Caco-2 (cell line): ENCODE results near the gene OR13G1. TPM values are rescaled to one million over a fixed set of nuclear protein-coding genes. Genes with fewer than 3 reads are reported as not detected.

ENCODE experiments used
- BruUV-seq: library from RNA; stranded (reverse); fragments of 400-500 nt; replicated peaks from 2 replicates; lab custom pipeline; 2021; lab: Mats Ljungman, UMichigan
- CTCF ChIA-PET: fragments of 300-600 bp; sonication (Branson Sonifier 250); formaldehyde crosslinking; loops from one replicate; lab custom pipeline; 2022; ENCODE audit warnings: antibody characterized with exemption; lab: Charles Lee
- POLR2A ChIA-PET: fragments of 300-600 bp; sonication (Branson Sonifier 250); formaldehyde crosslinking; loops from one replicate; lab custom pipeline; 2022; ENCODE audit warnings: antibody characterized with exemption; lab: Charles Lee
- DNase-seq, 2 experiments: peaks; one replicate each; pipeline versions ENCODE4 v3.0.0 to v3.0.0-alpha.2; 2020 to 2022
- H3K27me3 ChIP-seq: replicated peaks from 2 replicates; pipeline ENCODE4 v1.6.0; 2011; ENCODE audit warnings: low read length; ENCODE audit not compliant: control insufficient read depth, insufficient read depth
- H3K36me3 ChIP-seq: 2 replicates; pipeline ENCODE4 v1.5.1; 2011; ENCODE audit warnings: low read length; ENCODE audit not compliant: control insufficient read depth, insufficient read depth
- H3K4me1 ChIP-seq: fragments of 250-450 bp; sonication (Bioruptor Pico); 2 replicates; pipeline ENCODE4 v1.5.1; 2020; ENCODE audit warnings: mild to moderate bottlenecking
- H3K4me3 ChIP-seq: 2 replicates; pipeline ENCODE4 v1.5.1; 2011; ENCODE audit warnings: low read depth, mild to moderate bottlenecking, control low read depth, low read length
- H3K9me3 ChIP-seq: fragments of 250-450 bp; sonication (Bioruptor Pico); 2 replicates; pipeline ENCODE4 v1.5.1; 2020; ENCODE audit warnings: mild to moderate bottlenecking, moderate library complexity
- H3K27ac Mint-ChIP-seq: one replicate; pipeline ENCODE4 v1.8.0; 2022; ENCODE audit warnings: mixed read lengths; ENCODE audit not compliant: unreplicated experiment
- H3K27me3 Mint-ChIP-seq: one replicate; pipeline ENCODE4 v1.8.0; 2022; ENCODE audit warnings: mixed read lengths; ENCODE audit not compliant: insufficient read depth, unreplicated experiment
- H3K36me3 Mint-ChIP-seq: one replicate; pipeline ENCODE4 v1.8.0; 2022; ENCODE audit warnings: mild to moderate bottlenecking, mixed read lengths; ENCODE audit not compliant: insufficient read depth, unreplicated experiment
- H3K4me1 Mint-ChIP-seq: one replicate; pipeline ENCODE4 v1.8.0; 2022; ENCODE audit warnings: low read depth, mixed read lengths; ENCODE audit not compliant: unreplicated experiment
- H3K4me3 Mint-ChIP-seq: one replicate; pipeline ENCODE4 v1.8.0; 2022; ENCODE audit warnings: mild to moderate bottlenecking, moderate library complexity, mixed read lengths; ENCODE audit not compliant: unreplicated experiment
- H3K9me3 Mint-ChIP-seq: one replicate; pipeline ENCODE4 v1.8.0; 2022; ENCODE audit warnings: mixed read lengths; ENCODE audit not compliant: unreplicated experiment
- CTCF ChIP-seq, 2 experiments: fragments of 200-600 bp in 1 of 2; IDR thresholded peaks; 1 replicate in 1 of 2; 2 replicates in 1 of 2; pipeline versions ENCODE4 v1.5.1 to v1.8.0; 2011 to 2022; ENCODE audit warnings: antibody characterized with exemption in 1 of 2, control low read depth in 1 of 2, inconsistent platforms in 1 of 2, low read depth in 1 of 2, low read length in 1 of 2, mild to moderate bottlenecking in 1 of 2, moderate library complexity in 1 of 2; ENCODE audit not compliant: insufficient read depth in 1 of 2, severe bottlenecking in 1 of 2, unreplicated experiment in 1 of 2
- intact Hi-C: fragments of 100-400 bp; cut with micrococcal nuclease; formaldehyde crosslinking; loops from one replicate; pipeline ENCODE4 v1.10.0; 2022; ENCODE audit not compliant: unreplicated experiment
- total RNA-seq: library from RNA; stranded (reverse); gene quantifications from 2 replicates; pipeline ENCODE4 v1.2.3, GENCODE V29; 2022

The OR13G1 gene
- total RNA-seq, 1 experiment from 2014 or later: not detected

DNA sequence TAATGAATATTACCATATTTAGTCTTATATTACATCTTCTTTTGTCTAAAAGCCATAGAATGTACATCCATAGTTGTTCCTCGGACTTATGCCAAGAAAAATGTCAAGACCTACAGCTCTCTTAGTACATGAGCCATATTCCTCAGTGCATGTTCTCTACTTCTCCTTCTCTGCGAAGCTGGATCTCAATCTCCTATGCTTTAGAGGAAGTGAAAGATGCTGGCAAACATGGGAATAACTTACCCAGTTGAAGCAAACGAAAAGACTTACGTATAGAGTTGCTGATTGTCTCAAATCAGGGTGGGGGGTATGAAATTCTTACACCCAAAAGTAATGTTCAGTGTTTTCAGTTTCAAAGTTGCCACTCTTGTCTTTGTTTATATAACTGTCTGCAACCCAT, 32.7 kb downstream of the OR13G1 start:
- H3K27ac Mint-ChIP-seq: no peak overlapping the region
- CTCF ChIA-PET: no interaction called here
- peaks cover 2% of the 10 kb centered on the region for H3K27me3 Mint-ChIP-seq
- Histone ChIP-seq H3K4me1 (no peaks in the 10 kb centered on the region), H3K36me3 (no peaks in the 10 kb centered on the region), H3K9me3 (no peaks in the 10 kb centered on the region), H3K4me3 (no peak overlapping the region), H3K27me3 (no peaks in the 10 kb centered on the region)
- BruUV-seq: no TSS peak
- intact Hi-C loops: no loop called here
- H3K4me3 Mint-ChIP-seq: no peak overlapping the region
- no peak for DNase-seq
- no peak for TF ChIP-seq CTCF (IDR thresholded peaks at IDR 0.05; ENCODE audit: insufficient read depth in 1 of 2, low read depth in 1 of 2, low read length in 1 of 2, severe bottlenecking in 1 of 2, unreplicated experiment in 1 of 2)
- H3K4me1 Mint-ChIP-seq: no peaks in the 10 kb centered on the region
- no peaks in the 10 kb centered on the region for H3K36me3 Mint-ChIP-seq
- POLR2A ChIA-PET: no interaction called here
- H3K9me3 Mint-ChIP-seq: peaks cover 10% of the 10 kb centered on the region

DNA sequence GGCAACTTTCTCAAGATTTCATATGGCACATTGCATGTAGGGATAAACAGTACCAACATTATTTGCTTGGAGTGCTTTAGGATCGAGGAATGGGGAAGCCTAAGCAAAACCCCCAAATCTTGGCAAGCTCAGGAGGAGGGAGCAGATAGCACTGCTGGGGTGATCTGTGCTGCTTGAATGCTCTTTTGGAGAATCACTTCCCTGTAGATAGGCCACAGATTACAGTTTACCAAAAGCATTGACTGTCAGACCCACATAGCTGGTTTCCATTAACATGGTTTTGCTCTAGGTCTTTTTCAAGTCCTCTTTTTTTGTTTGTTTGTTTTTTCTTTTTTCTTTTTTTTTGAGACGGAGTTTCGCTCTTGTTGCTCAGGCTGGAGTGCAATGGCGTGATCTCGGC, 36.8 kb downstream of the OR13G1 start:
- intact Hi-C loops: no loop called here
- Mint-ChIP-seq H3K27ac (no peak overlapping the region), H3K36me3 (no peaks in the 10 kb centered on the region), H3K9me3 (peaks cover 10% of the 10 kb centered on the region), H3K27me3 (peaks cover 3% of the 10 kb centered on the region), H3K4me3 (no peak overlapping the region), H3K4me1 (no peaks in the 10 kb centered on the region)
- Histone ChIP-seq H3K27me3 (no peaks in the 10 kb centered on the region), H3K9me3 (no peaks in the 10 kb centered on the region), H3K36me3 (no peaks in the 10 kb centered on the region), H3K4me1 (no peaks in the 10 kb centered on the region), H3K4me3 (no peak overlapping the region)
- ChIA-PET POLR2A (no interaction called here), CTCF (interaction anchor here (0.6 kb wide), 1 partner anchor 17 kb away, joined by 3 read pairs; no protein-coding TSS in a partner anchor)
- BruUV-seq: no TSS peak
- no peak for DNase-seq
- TF ChIP-seq CTCF (IDR thresholded peaks at IDR 0.05; ENCODE audit: insufficient read depth in 1 of 2, low read depth in 1 of 2, low read length in 1 of 2, severe bottlenecking in 1 of 2, unreplicated experiment in 1 of 2): no peak

DNA sequence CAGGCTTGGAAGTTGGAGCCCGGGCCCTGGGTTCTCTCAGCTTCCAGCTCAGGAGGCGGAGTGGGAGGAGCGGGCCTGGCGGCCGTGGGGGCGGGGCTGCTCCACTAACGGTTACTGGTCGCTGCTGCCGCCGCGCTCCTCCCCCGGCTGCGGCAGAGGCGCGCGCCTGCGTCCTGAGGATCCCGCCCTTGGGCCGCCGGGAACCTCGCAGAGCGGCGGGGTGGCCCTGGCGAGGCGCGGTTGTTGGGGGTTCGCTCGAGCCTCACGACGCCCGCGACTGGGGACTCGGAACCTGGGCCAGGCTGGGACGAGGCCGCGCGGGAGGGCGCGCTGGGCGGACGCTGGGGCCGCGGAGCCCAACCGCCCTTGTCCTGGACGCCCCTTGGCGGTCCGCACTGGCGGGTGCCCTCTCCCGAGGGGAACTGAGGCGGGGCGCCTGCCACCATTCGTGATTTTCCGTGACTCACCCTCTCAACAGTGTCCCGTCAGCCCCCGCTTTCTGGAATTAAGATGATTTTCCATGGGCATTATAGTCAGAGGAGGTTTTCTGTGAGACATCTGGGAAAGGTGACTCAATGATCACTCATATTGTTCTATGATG, 40.1 kb downstream of the OR13G1 start:
- DNase-seq: no peak
- Mint-ChIP-seq H3K27me3 (peaks cover 5% of the 10 kb centered on the region), H3K27ac (no peak overlapping the region), H3K4me1 (no peaks in the 10 kb centered on the region), H3K4me3 (no peak overlapping the region), H3K9me3 (peaks cover 7% of the 10 kb centered on the region), H3K36me3 (no peaks in the 10 kb centered on the region)
- POLR2A ChIA-PET: no interaction called here
- BruUV-seq: no TSS peak
- Histone ChIP-seq H3K36me3 (no peaks in the 10 kb centered on the region), H3K4me3 (no peak overlapping the region), H3K4me1 (no peaks in the 10 kb centered on the region), H3K27me3 (no peaks in the 10 kb centered on the region), H3K9me3 (no peaks in the 10 kb centered on the region)
- intact Hi-C loops: no loop called here
- CTCF ChIA-PET: no interaction called here
- no peak for TF ChIP-seq CTCF (IDR thresholded peaks at IDR 0.05; ENCODE audit: insufficient read depth in 1 of 2, low read depth in 1 of 2, low read length in 1 of 2, severe bottlenecking in 1 of 2, unreplicated experiment in 1 of 2)
